CD4-positive, alpha-beta T cell treated with Interleukin-4 for 4 hours (primary cell): ENCODE results near the gene PRSS16.
"Not testable (repeated sequence)": the region's sequence is repeated elsewhere in the genome, so short reads cannot be mapped to it uniquely, and the experiment has no call there.

Experiments
- DNase-seq: peaks from one replicate; pipeline ENCODE4 v3.0.0-alpha.2; 2020

PRSS16 gene

GRCh38 chr6:27242589-27243265 is 4.8 kb upstream of the PRSS16 start:
- no peak for DNase-seq

- no peak for DNase-seq
Observed at GRCh38 chr6:27248783-27249182, 1.3 kb downstream of the PRSS16 start.

- no peak for DNase-seq
Observed at GRCh38 chr6:27250277-27251111, 3.0 kb downstream of the PRSS16 start.

- peak; percentile 50 for DNase-seq
Observed at GRCh38 chr6:27251112-27251605, 3.7 kb downstream of the PRSS16 start.

- peak; percentile 58 for DNase-seq
Observed at GRCh38 chr6:27251606-27252251, 4.2 kb downstream of the PRSS16 start.

GRCh38 chr6:27254566-27254965 is 7.1 kb downstream of the PRSS16 start:
- DNase-seq, result no peak

- no peak for DNase-seq
Observed at GRCh38 chr6:27255866-27256265, 8.4 kb downstream of the PRSS16 start.

- DNase-seq, result no peak
Observed at GRCh38 chr6:27260369-27260768, 12.9 kb downstream of the PRSS16 start.

- DNase-seq, result no peak
Observed at GRCh38 chr6:27260836-27261375, 13.4 kb downstream of the PRSS16 start.

- no peak for DNase-seq
Observed at GRCh38 chr6:27263886-27264285, 16.4 kb downstream of the PRSS16 start.

GRCh38 chr6:27267003-27267402 is 19.5 kb downstream of the PRSS16 start:
- not testable (repeated sequence) for DNase-seq

GRCh38 chr6:27267857-27268434 is 20.4 kb downstream of the PRSS16 start:
- DNase-seq, result no peak

- no peak for DNase-seq
Observed at GRCh38 chr6:27268803-27269202, 21.3 kb downstream of the PRSS16 start.

GRCh38 chr6:27273783-27274182 is 26.3 kb downstream of the PRSS16 start:
- no peak for DNase-seq

GRCh38 chr6:27275025-27275956 is 27.8 kb downstream of the PRSS16 start:
- no peak for DNase-seq

GRCh38 chr6:27279513-27280063 is 32.1 kb downstream of the PRSS16 start:
- DNase-seq, result no peak

- DNase-seq, result no peak
Observed at GRCh38 chr6:27280064-27280539, 32.6 kb downstream of the PRSS16 start.

- DNase-seq, result no peak
Observed at GRCh38 chr6:27280540-27281000, 33.1 kb downstream of the PRSS16 start.

- no peak for DNase-seq
Observed at GRCh38 chr6:27281105-27281539, 33.6 kb downstream of the PRSS16 start.

- DNase-seq, result no peak
Observed at GRCh38 chr6:27281569-27281968, 34.1 kb downstream of the PRSS16 start.

- DNase-seq, result no peak
Observed at GRCh38 chr6:27283279-27283678, 35.8 kb downstream of the PRSS16 start.
